H9 (cell line): ENCODE measurements around the gene DND1. TPM values are rescaled to one million over a fixed set of nuclear protein-coding genes. Genes with fewer than 3 reads are reported as not detected.

Experiments
- DNase-seq: peaks from one replicate; pipeline ENCODE4 v3.0.0-alpha.2; 2017
- H2AFZ ChIP-seq: one replicate; pipeline ENCODE4 v1.6.1; 2013; ENCODE audit warnings: mild to moderate bottlenecking, low read length, control low read depth, moderate library complexity
- H2AK5ac ChIP-seq: 2 replicates; pipeline ENCODE4 v1.6.1; 2013; ENCODE audit warnings: low read length, control low read depth, mixed read lengths; ENCODE audit not compliant: insufficient read length
- H2BK120ac ChIP-seq: one replicate; pipeline ENCODE4 v1.6.1; 2013; ENCODE audit warnings: low read depth, mild to moderate bottlenecking, low read length, control low read depth, inconsistent platforms; ENCODE audit not compliant: poor library complexity, severe bottlenecking
- H2BK12ac ChIP-seq: 2 replicates; pipeline ENCODE4 v1.6.1; 2013; ENCODE audit warnings: low read length, control low read depth, mixed read lengths, low read depth; ENCODE audit not compliant: insufficient read length
- H2BK15ac ChIP-seq: 2 replicates; pipeline ENCODE4 v1.6.1; 2013; ENCODE audit warnings: low read depth, low read length, control low read depth
- H2BK20ac ChIP-seq: one replicate; pipeline ENCODE4 v1.6.1; 2013; ENCODE audit warnings: low read depth, mild to moderate bottlenecking, low read length, control low read depth, inconsistent platforms; ENCODE audit not compliant: poor library complexity, severe bottlenecking
- H2BK5ac ChIP-seq: 2 replicates; pipeline ENCODE4 v1.6.1; 2013; ENCODE audit warnings: low read length, control low read depth, mixed read lengths; ENCODE audit not compliant: insufficient read length
- H3K14ac ChIP-seq: 2 replicates; pipeline ENCODE4 v1.6.1; 2013; ENCODE audit warnings: low read length, control low read depth; ENCODE audit not compliant: insufficient read depth
- H3K18ac ChIP-seq: 2 replicates; pipeline ENCODE4 v1.6.1; 2013; ENCODE audit warnings: low read depth, mild to moderate bottlenecking, mixed read lengths, low read length, control low read depth; ENCODE audit not compliant: insufficient read length
- H3K23ac ChIP-seq: 2 replicates; pipeline ENCODE4 v1.6.1; 2013; ENCODE audit warnings: low read length, control low read depth, mixed read lengths, low read depth; ENCODE audit not compliant: insufficient read length
- H3K23me2 ChIP-seq: 2 replicates; pipeline ENCODE4 v1.6.1; 2013; ENCODE audit warnings: low read depth, mild to moderate bottlenecking, mixed read lengths, low read length, control low read depth; ENCODE audit not compliant: insufficient read length, poor library complexity, severe bottlenecking
- H3K27ac ChIP-seq: 2 replicates; pipeline ENCODE4 v1.5.1; 2013; ENCODE audit warnings: low read length, control low read depth, mixed read lengths, low read depth; ENCODE audit not compliant: insufficient read length
- H3K27me3 ChIP-seq: 2 replicates; pipeline ENCODE4 v1.6.1; 2013; ENCODE audit warnings: low read length, control low read depth, inconsistent platforms; ENCODE audit not compliant: insufficient read depth
- H3K4ac ChIP-seq: 2 replicates; pipeline ENCODE4 v1.6.1; 2013; ENCODE audit warnings: low read depth, mild to moderate bottlenecking, control low read depth, inconsistent platforms, low read length, moderate library complexity
- H3K4me1 ChIP-seq: 2 replicates; pipeline ENCODE4 v1.6.1; 2013; ENCODE audit warnings: low read length, control low read depth, inconsistent platforms; ENCODE audit not compliant: insufficient read depth
- H3K4me2 ChIP-seq: 2 replicates; pipeline ENCODE4 v1.6.1; 2013; ENCODE audit warnings: low read length, control low read depth, mixed read lengths; ENCODE audit not compliant: insufficient read length, insufficient read depth
- H3K56ac ChIP-seq: 2 replicates; pipeline ENCODE4 v1.6.1; 2013; ENCODE audit warnings: low read depth, mild to moderate bottlenecking, mixed read lengths, low read length, control low read depth; ENCODE audit not compliant: insufficient read length
- H3K79me1 ChIP-seq: 2 replicates; pipeline ENCODE4 v1.6.1; 2013; ENCODE audit warnings: low read depth, mild to moderate bottlenecking, moderate library complexity, low read length, control low read depth, inconsistent platforms; ENCODE audit not compliant: insufficient read depth, poor library complexity, severe bottlenecking
- H3K79me2 ChIP-seq: 2 replicates; pipeline ENCODE4 v1.6.1; 2013; ENCODE audit warnings: low read length, control low read depth, inconsistent platforms; ENCODE audit not compliant: insufficient read depth
- H3K9ac ChIP-seq: 2 replicates; pipeline ENCODE4 v1.6.1; 2013; ENCODE audit warnings: low read length, control low read depth, mixed read lengths; ENCODE audit not compliant: insufficient read length; ENCODE audit errors: extremely low read depth
- H3K9me3 ChIP-seq: one replicate; pipeline ENCODE4 v1.6.1; 2013; ENCODE audit warnings: low read depth, low read length, inconsistent platforms; ENCODE audit not compliant: control insufficient read depth
- H3T11ph ChIP-seq: one replicate; pipeline ENCODE4 v1.6.1; 2013; ENCODE audit warnings: mild to moderate bottlenecking, low read length, control low read depth, inconsistent platforms
- H4K20me1 ChIP-seq: one replicate; pipeline ENCODE4 v1.6.1; 2013; ENCODE audit not compliant: control insufficient read depth, insufficient read length, insufficient read depth
- H4K5ac ChIP-seq: 2 replicates; pipeline ENCODE4 v1.6.1; 2013; ENCODE audit warnings: low read depth, mild to moderate bottlenecking, mixed read lengths, low read length, control low read depth; ENCODE audit not compliant: insufficient read length
- H4K8ac ChIP-seq: replicated peaks from 2 replicates; pipeline ENCODE4 v1.6.1; 2013; ENCODE audit warnings: low read length, control low read depth, mixed read lengths, low read depth; ENCODE audit not compliant: insufficient read length
- H4K91ac ChIP-seq: 2 replicates; pipeline ENCODE4 v1.6.1; 2013; ENCODE audit warnings: low read depth, mild to moderate bottlenecking, moderate library complexity, mixed read lengths, low read length, control low read depth; ENCODE audit not compliant: insufficient read length
- H3K27ac Mint-ChIP-seq, 3 experiments: 2 replicates in 2 of 3; 3 replicates in 1 of 3; pipeline ENCODE4 v1.8.0; 2020 to 2021; ENCODE audit warnings: mixed read lengths in 3 of 3, mild to moderate bottlenecking in 1 of 3, moderate library complexity in 1 of 3
- H3K27me3 Mint-ChIP-seq: 2 replicates; pipeline ENCODE4 v1.8.0; 2021; ENCODE audit warnings: low read depth, mild to moderate bottlenecking, moderate library complexity, mixed read lengths
- H3K36me3 Mint-ChIP-seq, 3 experiments: 2 replicates in 2 of 3; 3 replicates in 1 of 3; pipeline ENCODE4 v1.8.0; 2020 to 2021; ENCODE audit warnings: low read depth in 3 of 3, mixed read lengths in 3 of 3; ENCODE audit not compliant: insufficient read depth in 1 of 3
- H3K4me1 Mint-ChIP-seq, 2 experiments: 2 replicates each; pipeline ENCODE4 v1.8.0; 2020; ENCODE audit warnings: mixed read lengths in 2 of 2
- H3K4me3 Mint-ChIP-seq, 2 experiments: 2 replicates in 1 of 2; 3 replicates in 1 of 2; pipeline ENCODE4 v1.8.0; 2020 to 2021; ENCODE audit warnings: mild to moderate bottlenecking in 2 of 2, mixed read lengths in 2 of 2, moderate library complexity in 1 of 2
- H3K9me3 Mint-ChIP-seq, 2 experiments: 2 replicates in 1 of 2; 3 replicates in 1 of 2; pipeline ENCODE4 v1.8.0; 2020; ENCODE audit warnings: mild to moderate bottlenecking in 2 of 2, mixed read lengths in 2 of 2, moderate library complexity in 1 of 2
- WGBS: extraction: QIAGEN DNeasy Blood & Tissue Kit; methylation state at CpG from one replicate; pipeline ENCODE4 v1.1.7; 2013; ENCODE audit warnings: missing lambda C conversion rate, low lambda C conversion rate, mixed read lengths; ENCODE audit not compliant: insufficient read length; ENCODE audit errors: extremely low coverage; 5-methylcytosine and 5-hydroxymethylcytosine counted together
- total RNA-seq: library from RNA; stranded (reverse); gene quantifications from 2 replicates; pipeline ENCODE4 v1.2.1, GENCODE V29; 2021
- TF ChIP-seq, protein P1 (sequence below): fragments of 200-600 bp; sonication (generic); conservative IDR thresholded peaks from 3 replicates; pipeline ENCODE4 v1.8.0; 2021; ENCODE audit warnings: antibody characterized with exemption, mild to moderate bottlenecking

The DND1 gene
- total RNA-seq, 1 experiment from 2014 or later: 2.4 TPM

DNA sequence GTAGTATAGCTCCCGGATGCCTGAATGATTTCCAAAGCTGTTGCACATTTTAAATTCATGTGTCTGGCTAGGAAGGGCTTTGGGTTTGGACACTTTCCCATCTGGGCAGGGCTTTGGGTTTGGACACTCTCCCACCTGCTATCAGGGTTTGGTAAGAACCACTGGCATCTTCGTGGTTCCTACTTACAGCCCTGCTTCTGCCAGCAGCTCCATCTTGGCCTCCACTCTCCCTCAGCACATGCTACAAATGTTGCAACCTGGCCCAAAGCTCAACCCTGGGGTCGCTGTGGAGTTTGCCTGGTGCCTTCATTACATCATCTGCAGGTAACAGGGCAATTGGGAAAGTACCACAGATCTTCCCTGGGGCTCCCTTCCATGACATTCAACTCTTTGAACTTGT is 30.7 kb downstream of the DND1 start:
- Histone ChIP-seq H2BK20ac (no peak overlapping the region), H3K9ac (no peak overlapping the region), H3K79me1 (no peaks in the 10 kb centered on the region), H3K9me3 (no peaks in the 10 kb centered on the region), H2BK15ac (no peak overlapping the region), H3K56ac (no peak overlapping the region), H3K4me1 (no peaks in the 10 kb centered on the region), H2BK5ac (no peak overlapping the region), H4K5ac (no peak overlapping the region), H3K4ac (no peak overlapping the region), H3K27ac (no peak overlapping the region), H3K18ac (no peak overlapping the region), H3K27me3 (no peaks in the 10 kb centered on the region), H3K23ac (no peak overlapping the region), H4K8ac (no peak overlapping the region), H3K79me2 (no peaks in the 10 kb centered on the region), H3K4me2 (no peak overlapping the region), H4K91ac (no peak overlapping the region), H2AK5ac (no peak overlapping the region), H3K23me2 (peaks cover 12% of the 10 kb centered on the region), H3T11ph (no peak overlapping the region), H4K20me1 (no peaks in the 10 kb centered on the region), H2BK12ac (no peak overlapping the region), H2AFZ (no peak overlapping the region), H2BK120ac (no peak overlapping the region), H3K14ac (no peak overlapping the region)
- Mint-ChIP-seq H3K27me3 (peaks cover 2% of the 10 kb centered on the region; the same call in 1 of the 2 replicates), H3K4me1 (peaks cover 19 to 30% of the 10 kb centered on the region in 2 experiments), H3K9me3 (peaks cover 1 to 2% of the 10 kb centered on the region in 2 experiments; a peak in 2 of 5 replicates), H3K4me3 (no peak overlapping the region), H3K27ac (no peak overlapping the region), H3K36me3 (peaks cover 32 to 57% (median 56%) of the 10 kb centered on the region in 3 experiments)
- TF ChIP-seq, protein P1, sequence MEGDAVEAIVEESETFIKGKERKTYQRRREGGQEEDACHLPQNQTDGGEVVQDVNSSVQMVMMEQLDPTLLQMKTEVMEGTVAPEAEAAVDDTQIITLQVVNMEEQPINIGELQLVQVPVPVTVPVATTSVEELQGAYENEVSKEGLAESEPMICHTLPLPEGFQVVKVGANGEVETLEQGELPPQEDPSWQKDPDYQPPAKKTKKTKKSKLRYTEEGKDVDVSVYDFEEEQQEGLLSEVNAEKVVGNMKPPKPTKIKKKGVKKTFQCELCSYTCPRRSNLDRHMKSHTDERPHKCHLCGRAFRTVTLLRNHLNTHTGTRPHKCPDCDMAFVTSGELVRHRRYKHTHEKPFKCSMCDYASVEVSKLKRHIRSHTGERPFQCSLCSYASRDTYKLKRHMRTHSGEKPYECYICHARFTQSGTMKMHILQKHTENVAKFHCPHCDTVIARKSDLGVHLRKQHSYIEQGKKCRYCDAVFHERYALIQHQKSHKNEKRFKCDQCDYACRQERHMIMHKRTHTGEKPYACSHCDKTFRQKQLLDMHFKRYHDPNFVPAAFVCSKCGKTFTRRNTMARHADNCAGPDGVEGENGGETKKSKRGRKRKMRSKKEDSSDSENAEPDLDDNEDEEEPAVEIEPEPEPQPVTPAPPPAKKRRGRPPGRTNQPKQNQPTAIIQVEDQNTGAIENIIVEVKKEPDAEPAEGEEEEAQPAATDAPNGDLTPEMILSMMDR: no peak
- no peak for DNase-seq
- no CpG with 5 or more reads among the region's 3 CpGs for WGBS
